Endothelial cell of umbilical vein (primary cell): ENCODE data around the gene EPB41L4B.

Experiments
- CTCF ChIP-seq, 2 donors: IDR thresholded peaks; 1 replicate in 1 of 2; 2 replicates in 1 of 2; pipeline ENCODE4 v1.5.1; 2011; ENCODE audit warnings: low read length in 2 of 2, mild to moderate bottlenecking in 2 of 2, moderate library complexity in 2 of 2, control low read depth in 1 of 2, inconsistent platforms in 1 of 2, low read depth in 1 of 2; ENCODE audit not compliant: insufficient read depth in 1 of 2; ENCODE audit errors: extremely low read depth in 1 of 2
- EZH2 ChIP-seq: IDR thresholded peaks from 2 replicates; pipeline ENCODE4 v1.6.1; 2012; ENCODE audit warnings: borderline replicate concordance, low read depth, mild to moderate bottlenecking, moderate library complexity, low read length, inconsistent platforms; ENCODE audit not compliant: severe bottlenecking
- JUN ChIP-seq: IDR thresholded peaks from 2 replicates; pipeline ENCODE4 v1.6.1; 2011; ENCODE audit warnings: borderline replicate concordance, low read depth; ENCODE audit not compliant: insufficient read length, insufficient read depth
- MYC ChIP-seq: IDR thresholded peaks from one replicate; pipeline ENCODE4 v1.6.1; 2011; ENCODE audit warnings: mild to moderate bottlenecking, low read depth, low read length
- POLR2A ChIP-seq: IDR thresholded peaks from 2 replicates; pipeline ENCODE4 v1.6.1; 2012; ENCODE audit warnings: low read depth, mild to moderate bottlenecking, control low read depth, low read length

GRCh38 chr9:109314011-109314531 is 6.8 kb downstream of the EPB41L4B start:
- TF ChIP-seq POLR2A (no peak), CTCF (IDR thresholded peaks at IDR 0.05; ENCODE audit: extremely low read depth in 1 of 2, insufficient read depth in 1 of 2, low read depth in 1 of 2, low read length in 2 of 2) (no peak), EZH2 (no peak), JUN (no peak), MYC (no peak)
